Mesendoderm (in vitro differentiated cells): ENCODE results near the gene TMX1. TPM values are rescaled to one million over a fixed set of nuclear protein-coding genes. Genes with fewer than 3 reads are reported as not detected.

Experiments used
- DNase-seq: peaks from one replicate; pipeline ENCODE4 v3.0.0; 2013
- H2AK5ac ChIP-seq: 2 replicates; pipeline ENCODE4 v1.6.1; 2013; ENCODE audit warnings: low read length, inconsistent platforms
- H2BK120ac ChIP-seq: 2 replicates; pipeline ENCODE4 v1.6.1; 2013; ENCODE audit warnings: low read depth, mild to moderate bottlenecking, low read length, moderate library complexity, mixed read lengths
- H2BK15ac ChIP-seq: replicated peaks from 2 replicates; pipeline ENCODE4 v1.6.1; 2013; ENCODE audit warnings: low read depth, mild to moderate bottlenecking, moderate library complexity
- H2BK5ac ChIP-seq: 2 replicates; pipeline ENCODE4 v1.6.1; 2013; ENCODE audit warnings: low read length, inconsistent platforms
- H3K18ac ChIP-seq: 2 replicates; pipeline ENCODE4 v1.6.1; 2013; ENCODE audit warnings: mild to moderate bottlenecking, low read length, mixed read lengths
- H3K23ac ChIP-seq: one replicate; pipeline ENCODE4 v1.6.1; 2013; ENCODE audit warnings: low read length
- H3K27ac ChIP-seq: 2 replicates; pipeline ENCODE4 v1.5.1; 2013; ENCODE audit warnings: low read depth, mild to moderate bottlenecking, inconsistent platforms, low read length, moderate library complexity
- H3K27me3 ChIP-seq: 2 replicates; pipeline ENCODE4 v1.6.1; 2013; ENCODE audit warnings: low read length, control low read depth, mild to moderate bottlenecking, inconsistent platforms; ENCODE audit not compliant: insufficient read depth, poor library complexity
- H3K36me3 ChIP-seq: 2 replicates; pipeline ENCODE4 v1.6.1; 2013; ENCODE audit warnings: low read length, inconsistent platforms; ENCODE audit not compliant: control insufficient read depth, insufficient read depth
- H3K4ac ChIP-seq: one replicate; pipeline ENCODE4 v1.6.1; 2013; ENCODE audit warnings: low read depth, mild to moderate bottlenecking, low read length, moderate library complexity
- H3K4me1 ChIP-seq: 2 replicates; pipeline ENCODE4 v1.6.1; 2013; ENCODE audit warnings: low read depth, low read length, inconsistent platforms; ENCODE audit not compliant: control insufficient read depth
- H3K4me2 ChIP-seq: 2 replicates; pipeline ENCODE4 v1.6.1; 2013; ENCODE audit warnings: low read length
- H3K4me3 ChIP-seq: 2 replicates; pipeline ENCODE4 v1.5.1; 2013; ENCODE audit warnings: mild to moderate bottlenecking, low read length
- H3K56ac ChIP-seq: one replicate; pipeline ENCODE4 v1.6.1; 2013; ENCODE audit warnings: low read length
- H3K79me1 ChIP-seq: 2 replicates; pipeline ENCODE4 v1.6.1; 2013; ENCODE audit warnings: low read length, inconsistent platforms
- H3K79me2 ChIP-seq: 2 replicates; pipeline ENCODE4 v1.6.1; 2013; ENCODE audit warnings: mild to moderate bottlenecking, low read length; ENCODE audit not compliant: control insufficient read depth, insufficient read depth
- H3K9ac ChIP-seq: 2 replicates; pipeline ENCODE4 v1.6.1; 2013; ENCODE audit warnings: low read length, inconsistent platforms
- H4K5ac ChIP-seq: one replicate; pipeline ENCODE4 v1.6.1; 2013; ENCODE audit warnings: low read length
- H4K8ac ChIP-seq: one replicate; pipeline ENCODE4 v1.6.1; 2013; ENCODE audit warnings: low read depth, mild to moderate bottlenecking, control low read depth, low read length, moderate library complexity
- WGBS: extraction: QIAGEN DNeasy Blood & Tissue Kit; methylation state at CpG from one replicate; pipeline ENCODE4 v1.1.7; 2013; ENCODE audit warnings: low lambda C conversion rate, missing lambda C conversion rate; ENCODE audit not compliant: insufficient coverage; ENCODE audit errors: extremely low coverage; 5-methylcytosine and 5-hydroxymethylcytosine counted together
- polyA plus RNA-seq, 2 experiments: library from polyadenylated mRNA; stranded (reverse); fragments of 200-250 nt; gene quantifications; one replicate each; pipeline ENCODE4 v1.2.3, GENCODE V29; 2013

TMX1 gene
- polyA plus RNA-seq (2013, experiment 1 of 2), result 39.5 TPM
- polyA plus RNA-seq (2013, experiment 2 of 2), result 41.3 TPM

- H3K9ac ChIP-seq, result peak within 1 kb of the TSS; percentile 97
- 100% methylated on average over 1 of the region's 65 CpGs for WGBS
- H2AK5ac ChIP-seq, result no peak within 1 kb of the TSS
- peak within 1 kb of the TSS; percentile 99 for H3K56ac ChIP-seq
- no peak within 1 kb of the TSS for H4K8ac ChIP-seq
- H2BK120ac ChIP-seq, result no peak within 1 kb of the TSS
- peaks cover 29% of the 10 kb centered on the region for H3K79me2 ChIP-seq
- peaks cover 6% of the 10 kb centered on the region for H3K79me1 ChIP-seq
- H3K18ac ChIP-seq, result peak within 1 kb of the TSS; percentile 9
- peak within 1 kb of the TSS; percentile 93 for H3K4me3 ChIP-seq
- no peaks in the 10 kb centered on the region for H3K4me1 ChIP-seq
- no peak within 1 kb of the TSS for H2BK15ac ChIP-seq
- no peak within 1 kb of the TSS for H3K4ac ChIP-seq
- no peak within 1 kb of the TSS for H3K27ac ChIP-seq
- H3K23ac ChIP-seq, result peak within 1 kb of the TSS; percentile 48
- H3K4me2 ChIP-seq, result peak within 1 kb of the TSS; percentile 74
- no peak within 1 kb of the TSS for H4K5ac ChIP-seq
- DNase-seq, result peak; percentile 100
- H3K27me3 ChIP-seq, result no peaks in the 10 kb centered on the region
- peak within 1 kb of the TSS; percentile 93 for H2BK5ac ChIP-seq
- no peaks in the 10 kb centered on the region for H3K36me3 ChIP-seq
These were observed at the start of gene TMX1 for GRCh38 chr14:51239813-51240803. Gene TMX1 (plus strand): TSS chr14:51240247. CDS start chr14:51240293, 46 bp downstream.

GRCh38 chr14:51201890-51202289 lies 38.2 kb upstream of the TMX1 start:
- Histone ChIP-seq H3K9ac (no peak overlapping the region), H3K27ac (no peak overlapping the region), H2BK5ac (no peak overlapping the region), H3K4ac (no peak overlapping the region), H3K18ac (no peak overlapping the region), H2AK5ac (no peak overlapping the region), H3K79me1 (no peaks in the 10 kb centered on the region), H2BK120ac (no peak overlapping the region), H3K4me2 (no peak overlapping the region), H3K4me3 (no peak overlapping the region), H3K36me3 (no peaks in the 10 kb centered on the region), H3K27me3 (no peaks in the 10 kb centered on the region), H4K5ac (no peak overlapping the region), H3K23ac (no peak overlapping the region), H3K4me1 (peaks cover 2% of the 10 kb centered on the region), H2BK15ac (no peak overlapping the region), H4K8ac (no peak overlapping the region), H3K79me2 (no peaks in the 10 kb centered on the region), H3K56ac (no peak overlapping the region)
- no peak for DNase-seq
- WGBS, result no CpG with 5 or more reads among the region's 2 CpGs

- H4K5ac ChIP-seq, result no peak overlapping the region
These were observed 37.0 kb upstream of the TMX1 start for GRCh38 chr14:51202914-51203665.

GRCh38 chr14:51203881-51204280 lies 36.2 kb upstream of the TMX1 start:
- Histone ChIP-seq H3K4me3 (no peak overlapping the region), H3K27me3 (no peaks in the 10 kb centered on the region), H4K5ac (no peak overlapping the region), H2BK15ac (no peak overlapping the region), H3K79me2 (no peaks in the 10 kb centered on the region), H2BK120ac (no peak overlapping the region), H3K4me2 (no peak overlapping the region), H3K23ac (no peak overlapping the region), H3K56ac (no peak overlapping the region), H3K36me3 (no peaks in the 10 kb centered on the region), H3K4ac (no peak overlapping the region), H3K9ac (no peak overlapping the region), H3K4me1 (peaks cover 2% of the 10 kb centered on the region), H3K18ac (no peak overlapping the region), H2BK5ac (no peak overlapping the region), H3K79me1 (no peaks in the 10 kb centered on the region), H2AK5ac (no peak overlapping the region), H3K27ac (no peak overlapping the region), H4K8ac (no peak overlapping the region)
- WGBS, result no CpG with 5 or more reads among the region's 3 CpGs
- no peak for DNase-seq

More at GRCh38 chr14:51202914-51203665, 37.0 kb upstream of the TMX1 start:
- Histone ChIP-seq H3K27ac (no peak overlapping the region), H3K9ac (no peak overlapping the region), H3K36me3 (no peaks in the 10 kb centered on the region), H3K79me2 (no peaks in the 10 kb centered on the region), H3K4ac (no peak overlapping the region), H2BK15ac (no peak overlapping the region), H3K18ac (no peak overlapping the region), H3K27me3 (no peaks in the 10 kb centered on the region), H3K79me1 (no peaks in the 10 kb centered on the region), H3K4me1 (peaks cover 2% of the 10 kb centered on the region), H3K23ac (no peak overlapping the region), H3K56ac (no peak overlapping the region), H2BK5ac (no peak overlapping the region), H3K4me2 (no peak overlapping the region), H2AK5ac (no peak overlapping the region), H2BK120ac (no peak overlapping the region), H3K4me3 (no peak overlapping the region), H4K8ac (no peak overlapping the region)
- DNase-seq, result no peak
- WGBS, result no CpG with 5 or more reads among the region's 5 CpGs

GRCh38 chr14:51205486-51205885 lies 34.6 kb upstream of the TMX1 start:
- Histone ChIP-seq H3K23ac (no peak overlapping the region), H3K36me3 (no peaks in the 10 kb centered on the region), H4K5ac (no peak overlapping the region), H3K4me1 (peaks cover 2% of the 10 kb centered on the region), H3K79me1 (no peaks in the 10 kb centered on the region), H3K27me3 (no peaks in the 10 kb centered on the region), H3K56ac (peak overlapping the region; percentile 59), H3K27ac (no peak overlapping the region), H2AK5ac (no peak overlapping the region), H3K79me2 (no peaks in the 10 kb centered on the region), H3K4ac (no peak overlapping the region), H3K4me3 (no peak overlapping the region), H3K9ac (no peak overlapping the region), H2BK120ac (no peak overlapping the region), H3K4me2 (no peak overlapping the region), H2BK5ac (no peak overlapping the region), H4K8ac (no peak overlapping the region), H2BK15ac (no peak overlapping the region), H3K18ac (no peak overlapping the region)
- no peak for DNase-seq
- WGBS, result no CpG with 5 or more reads among the region's 6 CpGs
